Natural killer cell (primary cell): ENCODE measurements around the gene FOXL2. TPM values are rescaled to one million over a fixed set of nuclear protein-coding genes. Genes with fewer than 3 reads are reported as not detected.

Source experiments
- ATAC-seq, 3 donors: fragments of 150-1000 bp in 2 of 3; fragments of 200-7000 bp in 1 of 3; cut with Tn5 transposase; 1 replicate in 1 of 3; 2 replicates in 2 of 3; pipeline ENCODE4 v1.10.0; 2021; ENCODE audit warnings: mild to moderate bottlenecking in 2 of 3, moderate library complexity in 2 of 3
- DNase-seq, 2 donors: peaks; one replicate each; pipeline versions ENCODE4 v3.0.0 to v3.0.0-alpha.2; 2013 to 2021; ENCODE audit warnings: mixed read lengths in 1 of 2
- H3K27ac ChIP-seq: one replicate; pipeline ENCODE4 v1.5.1; 2013; ENCODE audit warnings: mild to moderate bottlenecking, low read length
- H3K27me3 ChIP-seq: one replicate; pipeline ENCODE4 v1.6.1; 2013; ENCODE audit warnings: low read length; ENCODE audit not compliant: control insufficient read depth, insufficient read depth
- H3K36me3 ChIP-seq: one replicate; pipeline ENCODE4 v1.6.1; 2013; ENCODE audit warnings: low read length; ENCODE audit not compliant: control insufficient read depth, insufficient read depth
- H3K4me1 ChIP-seq: one replicate; pipeline ENCODE4 v1.6.1; 2013; ENCODE audit warnings: low read length; ENCODE audit not compliant: control insufficient read depth, insufficient read depth
- H3K4me3 ChIP-seq: one replicate; pipeline ENCODE4 v1.5.1; 2013; ENCODE audit warnings: low read length
- H3K9me3 ChIP-seq: one replicate; pipeline ENCODE4 v1.6.1; 2013; ENCODE audit warnings: low read length; ENCODE audit not compliant: control insufficient read depth, insufficient read depth
- H3K27ac Mint-ChIP-seq, 2 donors: one replicate each; pipeline ENCODE4 v1.8.0; 2022; ENCODE audit warnings: mild to moderate bottlenecking in 2 of 2, mixed read lengths in 2 of 2, moderate library complexity in 1 of 2
- H3K27me3 Mint-ChIP-seq, 2 donors: one replicate each; pipeline ENCODE4 v1.8.0; 2022; ENCODE audit warnings: low read depth in 2 of 2, mixed read lengths in 2 of 2
- H3K36me3 Mint-ChIP-seq: one replicate; pipeline ENCODE4 v1.8.0; 2022; ENCODE audit warnings: mixed read lengths
- H3K4me1 Mint-ChIP-seq, 2 donors: one replicate each; pipeline ENCODE4 v1.8.0; 2022; ENCODE audit warnings: mixed read lengths in 2 of 2
- H3K4me3 Mint-ChIP-seq: one replicate; pipeline ENCODE4 v1.8.0; 2022; ENCODE audit warnings: mild to moderate bottlenecking, moderate library complexity, mixed read lengths
- H3K9me3 Mint-ChIP-seq, 2 donors: one replicate each; pipeline ENCODE4 v1.8.0; 2022; ENCODE audit warnings: mixed read lengths in 2 of 2
- WGBS: methylation state at CpG from one replicate; pipeline ENCODE4 v1.1.7; 2013; ENCODE audit warnings: missing lambda C conversion rate; ENCODE audit not compliant: insufficient coverage; 5-methylcytosine and 5-hydroxymethylcytosine counted together
- intact Hi-C: fragments of 100-400 bp; cut with micrococcal nuclease; formaldehyde crosslinking; loops from one replicate; pipeline ENCODE4 v1.14.2; 2022
- total RNA-seq, 4 donors: library from RNA; stranded (reverse); fragments of 120-200 nt in 1 of 4; gene quantifications; one replicate each; pipeline versions ENCODE4 v1.2.3 to v1.2.4, GENCODE V29; 2013 to 2022
- TF ChIP-seq, protein P1 (sequence below): fragments of 200-600 bp; IDR thresholded peaks from one replicate; pipeline ENCODE4 v1.8.0; 2022; ENCODE audit warnings: antibody characterized with exemption

The FOXL2 gene
- total RNA-seq, 3 donors from 2014 or later (not counting 1 experiment from before 2014, with no cell fraction given), result not detected

DNA sequence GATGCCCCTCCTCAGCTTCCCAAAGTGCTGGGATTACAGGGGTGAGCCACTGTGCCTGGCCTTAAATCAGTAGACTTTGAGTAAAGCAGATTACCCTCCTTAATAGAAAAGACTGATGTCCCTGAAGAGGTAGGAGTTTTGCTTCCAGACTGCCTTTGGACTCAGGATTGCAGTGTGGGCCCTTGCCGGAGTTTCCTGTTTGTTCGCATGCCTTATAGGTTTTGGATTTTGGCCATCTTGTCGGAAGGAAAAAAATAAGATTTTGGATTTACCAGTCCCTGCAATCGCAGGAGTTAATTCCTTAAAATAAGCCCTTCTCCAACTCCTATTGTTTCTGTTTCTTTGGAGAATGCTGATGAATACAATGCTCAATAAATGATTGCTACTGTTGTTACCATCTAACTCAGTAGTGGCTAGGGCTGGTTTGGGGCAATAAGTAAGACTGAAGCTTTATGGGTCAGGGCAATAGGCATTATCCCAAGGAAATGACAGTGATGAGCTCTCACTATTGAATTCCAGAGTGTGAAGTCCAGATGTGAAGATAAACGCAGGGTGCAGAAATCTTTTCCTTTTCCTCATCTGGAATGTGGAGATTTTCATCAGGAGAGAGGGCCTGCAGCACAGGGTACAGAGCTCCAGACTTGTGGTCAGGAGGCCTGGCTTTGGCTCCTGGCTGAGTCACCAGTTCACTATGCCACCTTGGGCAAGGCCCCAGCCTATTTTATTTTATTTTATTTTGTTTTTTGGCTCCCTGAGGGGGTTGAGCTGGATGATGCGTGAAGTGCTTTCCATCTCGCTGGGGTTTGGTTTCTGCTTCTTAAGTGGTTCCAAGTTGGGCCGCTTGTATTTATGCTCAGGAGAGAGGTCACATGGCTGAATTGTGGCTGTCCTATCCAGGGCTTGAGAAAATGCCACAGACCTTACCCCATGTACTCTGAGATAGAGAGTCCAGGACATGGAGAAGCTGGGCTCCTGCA is 25.3 kb downstream of the FOXL2 start:
- no peak overlapping the region for H3K4me3 ChIP-seq
- H3K27ac Mint-ChIP-seq, result no peak overlapping the region
- ATAC-seq (no peak), DNase-seq (no peak)
- intact Hi-C loops, result no loop called here
- no peak overlapping the region for H3K4me3 Mint-ChIP-seq
- 90% methylated on average over 7 of the region's 8 CpGs for WGBS
- peaks cover 2% of the 10 kb centered on the region for H3K27me3 ChIP-seq
- H3K9me3 Mint-ChIP-seq, result no peaks in the 10 kb centered on the region
- peaks cover 0 to 4% of the 10 kb centered on the region in 2 donors for H3K4me1 Mint-ChIP-seq
- no peaks in the 10 kb centered on the region for H3K9me3 ChIP-seq
- H3K27ac ChIP-seq, result no peak overlapping the region
- H3K36me3 ChIP-seq, result no peaks in the 10 kb centered on the region
- TF ChIP-seq, protein P1, sequence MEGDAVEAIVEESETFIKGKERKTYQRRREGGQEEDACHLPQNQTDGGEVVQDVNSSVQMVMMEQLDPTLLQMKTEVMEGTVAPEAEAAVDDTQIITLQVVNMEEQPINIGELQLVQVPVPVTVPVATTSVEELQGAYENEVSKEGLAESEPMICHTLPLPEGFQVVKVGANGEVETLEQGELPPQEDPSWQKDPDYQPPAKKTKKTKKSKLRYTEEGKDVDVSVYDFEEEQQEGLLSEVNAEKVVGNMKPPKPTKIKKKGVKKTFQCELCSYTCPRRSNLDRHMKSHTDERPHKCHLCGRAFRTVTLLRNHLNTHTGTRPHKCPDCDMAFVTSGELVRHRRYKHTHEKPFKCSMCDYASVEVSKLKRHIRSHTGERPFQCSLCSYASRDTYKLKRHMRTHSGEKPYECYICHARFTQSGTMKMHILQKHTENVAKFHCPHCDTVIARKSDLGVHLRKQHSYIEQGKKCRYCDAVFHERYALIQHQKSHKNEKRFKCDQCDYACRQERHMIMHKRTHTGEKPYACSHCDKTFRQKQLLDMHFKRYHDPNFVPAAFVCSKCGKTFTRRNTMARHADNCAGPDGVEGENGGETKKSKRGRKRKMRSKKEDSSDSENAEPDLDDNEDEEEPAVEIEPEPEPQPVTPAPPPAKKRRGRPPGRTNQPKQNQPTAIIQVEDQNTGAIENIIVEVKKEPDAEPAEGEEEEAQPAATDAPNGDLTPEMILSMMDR, result no peak
- peaks cover 3% of the 10 kb centered on the region for H3K4me1 ChIP-seq
- H3K27me3 Mint-ChIP-seq, result peaks cover 9 to 15% of the 10 kb centered on the region in 2 donors
- no peaks in the 10 kb centered on the region for H3K36me3 Mint-ChIP-seq

DNA sequence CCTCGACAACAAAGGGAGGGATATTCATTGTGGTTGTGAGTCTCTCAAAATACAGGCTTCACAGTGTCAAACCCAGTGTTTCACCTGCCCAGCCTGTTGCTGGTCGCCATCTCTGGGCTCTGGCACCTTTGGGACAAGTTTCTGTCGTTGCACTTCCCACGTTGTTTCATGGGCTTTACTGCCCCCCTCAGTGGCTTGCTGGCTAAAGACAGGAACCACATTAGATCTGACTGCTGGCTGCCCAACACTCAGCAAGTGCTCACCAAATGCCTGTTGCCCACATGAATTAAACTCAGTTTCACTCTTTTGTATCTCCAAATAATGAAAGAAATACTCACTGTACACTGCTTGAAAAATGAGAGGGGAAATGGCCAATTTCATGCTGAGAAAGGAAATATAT is 27.6 kb downstream of the FOXL2 start:
- TF ChIP-seq, protein P1, result no peak
- intact Hi-C loops, result no loop called here
- 66% methylated on average over 4 of the region's 4 CpGs for WGBS

DNA sequence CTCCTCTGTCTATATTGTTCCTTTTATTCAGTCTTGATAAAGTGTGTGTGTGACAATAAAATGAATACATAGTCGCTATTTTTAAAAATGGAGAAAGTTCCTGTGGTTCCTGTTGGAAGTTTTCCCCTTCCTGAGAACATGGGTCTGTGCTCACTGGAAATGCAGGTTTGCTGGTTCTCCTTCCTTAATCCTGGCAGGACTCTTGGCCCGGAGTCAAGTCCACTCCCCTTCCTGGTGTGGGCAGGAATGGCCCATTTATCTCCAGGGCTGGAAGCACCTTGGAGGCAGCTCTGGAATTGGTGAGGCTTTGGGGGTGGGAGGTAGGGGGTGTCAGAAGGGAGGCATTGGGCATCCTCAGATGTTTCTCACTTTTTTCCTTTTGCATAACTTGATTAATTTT is 30.1 kb downstream of the FOXL2 start:
- no peak overlapping the region for H3K27ac ChIP-seq
- DNase-seq (no peak), ATAC-seq (no peak)
- Mint-ChIP-seq H3K4me3 (peak overlapping the region; percentile 7), H3K27ac (no peak overlapping the region), H3K9me3 (no peaks in the 10 kb centered on the region), H3K36me3 (no peaks in the 10 kb centered on the region), H3K4me1 (peaks cover 4 to 7% of the 10 kb centered on the region in 2 donors), H3K27me3 (peaks cover 8 to 13% of the 10 kb centered on the region in 2 donors)
- intact Hi-C loops, result no loop called here
- 80% methylated on average over 2 of the region's 2 CpGs for WGBS
- peaks cover 2% of the 10 kb centered on the region for H3K27me3 ChIP-seq
- TF ChIP-seq, protein P1, result no peak
- H3K9me3 ChIP-seq, result no peaks in the 10 kb centered on the region
- H3K4me1 ChIP-seq, result peaks cover 18% of the 10 kb centered on the region
- H3K4me3 ChIP-seq, result no peak overlapping the region
- H3K36me3 ChIP-seq, result no peaks in the 10 kb centered on the region

More for the DNA sequence above, 27.6 kb downstream of the FOXL2 start:
- Histone ChIP-seq H3K36me3 (no peaks in the 10 kb centered on the region), H3K9me3 (no peaks in the 10 kb centered on the region), H3K4me1 (peaks cover 21% of the 10 kb centered on the region), H3K4me3 (no peak overlapping the region), H3K27ac (no peak overlapping the region), H3K27me3 (peaks cover 2% of the 10 kb centered on the region)
- DNase-seq, result no peak
- peaks cover 9 to 15% of the 10 kb centered on the region in 2 donors for H3K27me3 Mint-ChIP-seq
- H3K36me3 Mint-ChIP-seq, result no peaks in the 10 kb centered on the region
- H3K4me3 Mint-ChIP-seq, result no peak overlapping the region
- peaks cover 4 to 11% of the 10 kb centered on the region in 2 donors for H3K4me1 Mint-ChIP-seq
- no peak overlapping the region for H3K27ac Mint-ChIP-seq
- ATAC-seq, result no peak
- H3K9me3 Mint-ChIP-seq, result no peaks in the 10 kb centered on the region
